Right forelimb (tissue), 1 donor: ENCODE measurements around the gene CCND2.
A peak's percentile ranks its signal among the peaks of the same experiment; 100 is the strongest.

ENCODE experiments used
- DNase-seq: peaks from one replicate; pipeline ENCODE4 v3.0.0-alpha.2; 2018

Gene CCND2

GRCh38 chr12:4257442-4257841, 16.1 kb upstream of the CCND2 start:
- DNase-seq = no peak

DNA sequence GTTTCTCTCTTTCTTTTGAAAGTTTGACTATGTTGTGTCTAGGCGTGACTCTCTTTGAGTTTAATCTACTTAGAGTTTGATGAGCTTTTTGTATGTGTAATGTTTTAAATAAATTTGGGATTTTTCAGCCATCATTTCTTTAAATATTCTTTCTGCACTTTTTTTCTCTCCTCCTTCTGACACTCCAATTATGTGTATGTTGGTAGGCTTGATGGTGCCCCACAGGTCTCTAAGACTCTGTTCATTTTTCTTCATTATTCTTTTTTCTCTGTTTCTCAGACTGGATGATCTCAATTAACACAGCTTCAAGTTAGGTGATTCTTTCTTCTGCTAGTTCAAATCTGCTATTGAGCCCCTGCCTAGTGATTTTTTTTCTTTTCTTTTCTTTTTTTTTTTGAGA, 14.5 kb upstream of the CCND2 start:
- DNase-seq = no peak

GRCh38 chr12:4261655-4262054, 11.9 kb upstream of the CCND2 start:
- no peak for DNase-seq

GRCh38 chr12:4265280-4265679, 8.3 kb upstream of the CCND2 start:
- peak; percentile 11 for DNase-seq

GRCh38 chr12:4266990-4267389, 6.6 kb upstream of the CCND2 start:
- DNase-seq = no peak

GRCh38 chr12:4267704-4268328, 5.7 kb upstream of the CCND2 start:
- no peak for DNase-seq

DNA sequence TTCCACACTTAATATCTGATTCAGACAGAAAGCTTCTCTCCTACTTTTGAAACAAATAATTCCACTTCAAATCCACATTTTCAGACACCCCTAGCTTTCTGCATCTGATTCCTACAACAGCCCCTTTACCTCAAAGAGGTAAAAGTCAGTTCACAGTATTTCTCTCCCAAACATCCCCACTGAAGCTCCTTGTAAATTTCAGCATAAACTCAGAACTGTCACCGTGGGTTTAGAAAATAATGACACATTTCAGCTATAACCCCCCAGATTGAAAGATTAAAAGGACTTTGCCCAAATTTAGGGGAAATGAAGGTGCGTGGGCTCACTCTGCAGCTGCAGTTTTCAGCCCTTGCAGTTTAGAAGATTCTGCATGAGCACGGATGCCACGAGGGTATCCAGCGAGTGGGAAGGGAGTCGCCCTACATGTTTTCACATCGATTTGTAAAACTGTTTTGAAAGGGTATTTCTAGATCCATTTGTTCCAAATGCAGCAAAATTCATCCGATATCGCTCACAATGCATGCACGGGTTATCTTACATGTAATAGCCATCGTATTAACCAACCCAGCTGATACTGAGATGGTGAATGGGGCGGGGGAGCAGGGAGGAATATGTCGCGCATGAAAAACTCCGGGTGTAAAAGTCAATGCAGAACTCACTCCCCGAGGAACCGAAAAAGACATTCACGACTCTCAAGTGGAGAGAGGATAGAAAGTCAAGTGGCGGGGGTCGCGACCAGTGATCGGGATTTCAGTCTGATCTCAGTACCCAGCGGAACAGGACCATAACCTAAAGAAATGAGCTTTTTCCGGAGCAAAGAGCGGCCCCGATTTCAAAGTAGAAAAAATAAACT, 5.0 kb upstream of the CCND2 start:
- peak; percentile 70 for DNase-seq

- peak; percentile 95 for DNase-seq
These were observed 4.1 kb upstream of the CCND2 start for GRCh38 chr12:4269279-4269991.

- DNase-seq = peak; percentile 48
These were observed 3.3 kb upstream of the CCND2 start for GRCh38 chr12:4270016-4270830.

GRCh38 chr12:4270831-4271716, 2.5 kb upstream of the CCND2 start:
- peak; percentile 82 for DNase-seq

GRCh38 chr12:4271717-4272423, 1.7 kb upstream of the CCND2 start:
- DNase-seq = peak; percentile 91

DNA sequence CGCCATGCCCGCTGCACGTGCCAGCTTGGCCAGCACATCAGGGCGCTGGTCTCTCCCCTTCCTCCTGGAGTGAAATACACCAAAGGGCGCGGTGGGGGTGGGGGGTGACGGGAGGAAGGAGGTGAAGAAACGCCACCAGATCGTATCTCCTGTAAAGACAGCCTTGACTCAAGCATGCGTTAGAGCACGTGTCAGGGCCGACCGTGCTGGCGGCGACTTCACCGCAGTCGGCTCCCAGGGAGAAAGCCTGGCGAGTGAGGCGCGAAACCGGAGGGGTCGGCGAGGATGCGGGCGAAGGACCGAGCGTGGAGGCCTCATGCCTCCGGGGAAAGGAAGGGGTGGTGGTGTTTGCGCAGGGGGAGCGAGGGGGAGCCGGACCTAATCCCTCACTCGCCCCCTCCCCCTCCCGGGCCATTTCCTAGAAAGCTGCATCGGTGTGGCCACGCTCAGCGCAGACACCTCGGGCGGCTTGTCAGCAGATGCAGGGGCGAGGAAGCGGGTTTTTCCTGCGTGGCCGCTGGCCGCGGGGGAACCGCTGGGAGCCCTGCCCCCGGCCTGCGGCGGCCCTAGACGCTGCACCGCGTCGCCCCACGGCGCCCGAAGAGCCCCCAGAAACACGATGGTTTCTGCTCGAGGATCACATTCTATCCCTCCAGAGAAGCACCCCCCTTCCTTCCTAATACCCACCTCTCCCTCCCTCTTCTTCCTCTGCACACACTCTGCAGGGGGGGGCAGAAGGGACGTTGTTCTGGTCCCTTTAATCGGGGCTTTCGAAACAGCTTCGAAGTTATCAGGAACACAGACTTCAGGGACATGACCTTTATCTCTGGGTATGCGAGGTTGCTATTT, 914 bp upstream of the CCND2 start:
- DNase-seq = peak; percentile 84

GRCh38 chr12:4273273-4273651, 300 bp upstream of the CCND2 start:
- DNase-seq = no peak

DNA sequence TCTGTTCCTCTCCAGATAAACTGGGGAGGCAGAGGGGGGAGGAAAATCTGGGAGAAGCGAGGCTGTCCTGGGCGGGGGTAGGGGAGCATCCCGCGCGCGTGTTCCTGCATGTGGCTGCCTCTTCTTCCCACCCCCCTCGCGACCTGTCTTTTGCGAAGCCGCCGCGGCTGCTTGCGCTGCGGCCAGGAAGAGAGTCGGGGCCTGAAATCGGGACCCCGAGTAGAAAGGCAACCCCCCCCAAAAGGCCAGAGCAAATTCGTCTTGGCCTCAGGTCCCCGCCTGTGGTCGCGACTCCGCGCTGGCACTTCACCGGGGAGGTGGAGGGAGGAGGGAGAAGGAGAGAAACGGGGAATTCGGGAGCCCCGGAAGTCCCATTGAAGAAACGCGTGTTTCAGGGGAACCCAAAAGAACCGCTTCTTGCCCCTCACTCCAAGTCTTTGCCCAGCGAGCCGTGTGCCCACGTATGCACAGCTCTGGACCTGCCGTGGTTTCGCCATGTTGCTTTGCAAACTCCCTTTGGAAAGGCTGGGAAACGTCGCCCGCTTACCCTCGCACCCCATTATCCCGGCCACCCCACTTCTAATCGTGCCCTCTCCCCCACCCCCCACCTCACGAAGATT, 944 bp downstream of the CCND2 start:
- DNase-seq = peak; percentile 72

GRCh38 chr12:4275016-4275869, 1.7 kb downstream of the CCND2 start:
- peak; percentile 69 for DNase-seq

- peak; percentile 66 for DNase-seq
These were observed 2.3 kb downstream of the CCND2 start for GRCh38 chr12:4275870-4276301.

DNA sequence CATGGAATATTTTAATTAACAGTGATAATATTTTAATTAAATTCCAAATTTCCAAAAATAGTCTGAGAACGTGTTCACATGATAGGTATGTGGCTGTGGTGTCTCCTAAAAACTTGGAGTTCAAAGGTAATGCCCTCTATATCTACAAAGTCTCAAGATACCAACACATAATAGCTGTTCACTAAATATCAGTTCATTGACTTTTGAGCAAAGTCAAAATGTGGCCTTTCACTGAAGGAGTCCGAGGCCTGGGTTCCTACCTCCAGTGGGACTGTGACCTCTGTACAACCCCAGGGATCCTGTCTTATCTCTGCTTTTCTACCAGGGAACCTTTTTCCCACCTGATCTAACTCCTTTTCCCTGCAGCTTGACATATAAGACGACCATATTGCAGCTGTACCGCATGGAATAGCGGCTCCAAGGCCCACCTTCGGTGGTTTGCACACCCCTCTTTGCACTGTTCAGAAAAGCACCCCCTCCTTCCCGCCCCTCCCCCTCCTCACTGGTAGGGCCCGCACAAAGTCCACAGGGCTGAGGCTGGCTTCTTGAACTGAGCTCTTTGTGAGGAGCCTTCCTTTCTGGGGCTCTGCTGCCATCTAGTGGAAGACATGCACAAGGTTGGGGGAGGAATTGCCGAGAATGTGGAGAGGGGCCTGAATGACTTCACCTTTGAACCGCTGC, 3.1 kb downstream of the CCND2 start:
- DNase-seq = peak; percentile 92

GRCh38 chr12:4277205-4277543, 3.6 kb downstream of the CCND2 start:
- no peak for DNase-seq
